ENCODE measurements around the gene GID4.
A peak's percentile ranks its signal among the peaks of the same experiment; 100 is the strongest.

GID4 gene

GRCh38 chr17:18042983-18043382 is 3.8 kb downstream of the GID4 start:
- no peak for DNase-seq (ENCODE audit: low read depth)
- no peak overlapping the region for H3K4me3 ChIP-seq (ENCODE audit: low read length)
- no peak for TF ChIP-seq CTCF (conservative IDR thresholded peaks at IDR 0.05; ENCODE audit: low read length)

GRCh38 chr17:18043491-18043890 is 4.3 kb downstream of the GID4 start:
- H3K4me3 ChIP-seq (ENCODE audit: low read length): no peak overlapping the region
- TF ChIP-seq CTCF (conservative IDR thresholded peaks at IDR 0.05; ENCODE audit: low read length): peak; percentile 36
- no peak for DNase-seq (ENCODE audit: low read depth)

GRCh38 chr17:18044609-18045008 is 5.4 kb downstream of the GID4 start:
- no peak for TF ChIP-seq CTCF (conservative IDR thresholded peaks at IDR 0.05; ENCODE audit: low read length)
- H3K4me3 ChIP-seq (ENCODE audit: low read length): no peak overlapping the region
- no peak for DNase-seq (ENCODE audit: low read depth)

GRCh38 chr17:18045691-18046350 is 6.6 kb downstream of the GID4 start:
- TF ChIP-seq CTCF (conservative IDR thresholded peaks at IDR 0.05; ENCODE audit: low read length): no peak
- no peak overlapping the region for H3K4me3 ChIP-seq (ENCODE audit: low read length)
- no peak for DNase-seq (ENCODE audit: low read depth)

GRCh38 chr17:18055597-18055996 is 16.4 kb downstream of the GID4 start:
- no peak for TF ChIP-seq CTCF (conservative IDR thresholded peaks at IDR 0.05; ENCODE audit: low read length)
- DNase-seq (ENCODE audit: low read depth): no peak

GRCh38 chr17:18056214-18056613 is 17.0 kb downstream of the GID4 start:
- no peak for TF ChIP-seq CTCF (conservative IDR thresholded peaks at IDR 0.05; ENCODE audit: low read length)
- no peak for DNase-seq (ENCODE audit: low read depth)
- no peak overlapping the region for H3K4me3 ChIP-seq (ENCODE audit: low read length)

More at GRCh38 chr17:18055597-18055996, 16.4 kb downstream of the GID4 start:
- no peak overlapping the region for H3K4me3 ChIP-seq (ENCODE audit: low read length)

- TF ChIP-seq CTCF (conservative IDR thresholded peaks at IDR 0.05; ENCODE audit: low read length): no peak
These were observed 20.1 kb downstream of the GID4 start for GRCh38 chr17:18059283-18059682.

More at GRCh38 chr17:18059283-18059682, 20.1 kb downstream of the GID4 start:
- DNase-seq (ENCODE audit: low read depth): no peak
- no peak overlapping the region for H3K4me3 ChIP-seq (ENCODE audit: low read length)

Measured in AG10803 (cell line).